Heart left ventricle (tissue), 13 donors: ENCODE results near the gene DPH6.
"Not testable (repeated sequence)": the region's sequence is repeated elsewhere in the genome, so short reads cannot be mapped to it uniquely, and the experiment has no call there.

Source experiments
- CTCF ChIP-seq, 12 donors: fragments of 200-600 bp; sonication (generic) in 4 of 12; IDR thresholded peaks; one replicate each; pipeline versions ENCODE4 v1.5.0 to v1.8.0; 2018 to 2022; ENCODE audit warnings: antibody characterized with exemption in 12 of 12, mild to moderate bottlenecking in 5 of 12
- POLR2A ChIP-seq, 2 donors: fragments of 450-650 bp; IDR thresholded peaks; one replicate each; pipeline ENCODE4 v1.6.1; 2017; ENCODE audit warnings: antibody characterized with exemption in 2 of 2, mild to moderate bottlenecking in 2 of 2, moderate library complexity in 2 of 2
- donor health status: ischemic (EF 13 %, LVEDD 7.1; RV severe dilation, severe dysfunction).
- donor health status: DM: no; HTN: yes; CAD: no.
- donor health status: DM: no; HTN: no; CAD: no.
- donor health status: ischemic (EF 25% LVEDD 6.9; RV normal size, moderate dysfunction).
- donor health status: ischemic (EF 25% LVEDD 5.7; RV mildly dilated, moderate dysfunction).
- donor health status: ischemic (EF 35%, LVEDD 5.7; RV mildly dilated, moderate dysfunction).
- donor health status: nonischemic (EF 11% LVEDD 7.7; RV severe dilation, severe dysfunction).
- donor health status: DM: yes; HTN: yes; CAD: no.
- donor health status: PGD.
- donor health status: ischemic (EF 29% LVEDD 5.4; RV normal size, mild dysfunction).
- donor health status: nonischemic (EF 23%, LVEDD 6.1; RV moderate dilation, normal function).

- not testable (repeated sequence) for TF ChIP-seq CTCF, POLR2A (IDR thresholded peaks at IDR 0.05)
Observed at GRCh38 chr15:35378454-35378853, 167.5 kb downstream of the DPH6 start.
